HepG2 (cell line): Measurements from ENCODE around the gene TTC31. TPM values are rescaled to one million over a fixed set of nuclear protein-coding genes. Genes with fewer than 3 reads are reported as not detected.
A peak's percentile ranks its signal among the peaks of the same experiment; 100 is the strongest.

ENCODE experiments used
- ETS1 ChIP-seq: sonication (generic); formaldehyde crosslinking; IDR thresholded peaks from 2 replicates; pipeline ENCODE4 v1.4.0; 2020; ENCODE audit warnings: missing genetic modification reagents
- MXD3 ChIP-seq: IDR thresholded peaks from 2 replicates; pipeline ENCODE4 v1.6.1; 2016; ENCODE audit warnings: mild to moderate bottlenecking, missing biosample characterization, missing genetic modification reagents
- NR2F1 ChIP-seq, 2 experiments: fragments of 450-650 bp in 1 of 2; formaldehyde crosslinking in 1 of 2; IDR thresholded peaks; 2 replicates each; pipeline versions ENCODE4 v1.5.0 to v1.6.1; 2016 to 2020; ENCODE audit warnings: mild to moderate bottlenecking in 1 of 2, missing compliant biosample characterization in 1 of 2, missing genetic modification reagents in 1 of 2, moderate library complexity in 1 of 2
- TRIM22 ChIP-seq: fragments of 450-650 bp; IDR thresholded peaks from 2 replicates; pipeline ENCODE4 v1.6.1; 2017
- UBTF ChIP-seq: sonication (generic); formaldehyde crosslinking; IDR thresholded peaks from 2 replicates; pipeline ENCODE4 v1.4.0; 2020; ENCODE audit warnings: mild to moderate bottlenecking, missing genetic modification reagents
- ZBTB3 ChIP-seq: sonication (generic); formaldehyde crosslinking; IDR thresholded peaks from 2 replicates; pipeline ENCODE4 v1.4.0; 2020; ENCODE audit warnings: low read depth, mild to moderate bottlenecking, moderate library complexity, missing genetic modification reagents, borderline replicate concordance
- ZHX1 ChIP-seq: sonication (generic); formaldehyde crosslinking; IDR thresholded peaks from 2 replicates; pipeline ENCODE4 v1.8.1; 2022; ENCODE audit warnings: low read depth, mild to moderate bottlenecking, missing genetic modification reagents
- ZKSCAN1 ChIP-seq: fragments of 150-350 bp; IDR thresholded peaks from 2 replicates; pipeline ENCODE4 v1.6.1; 2014; ENCODE audit warnings: low read length
- ZNF513 ChIP-seq: sonication (generic); formaldehyde crosslinking; conservative IDR thresholded peaks from 2 replicates; pipeline ENCODE4 v1.5.0; 2020; ENCODE audit warnings: missing genetic modification reagents
- ZNF737 ChIP-seq: sonication (generic); formaldehyde crosslinking; IDR thresholded peaks from 2 replicates; pipeline ENCODE4 v1.5.0; 2020; ENCODE audit warnings: missing genetic modification reagents, mild to moderate bottlenecking, borderline replicate concordance
- ZSCAN31 ChIP-seq: sonication (generic); formaldehyde crosslinking; IDR thresholded peaks from 2 replicates; pipeline ENCODE4 v1.5.0; 2020; ENCODE audit warnings: low read depth, mild to moderate bottlenecking, missing genetic modification reagents
- polyA plus RNA-seq, 8 experiments: library from polyadenylated mRNA; depleted of rRNA in 3 of 8; stranded (reverse) in 7 of 8; unstranded in 1 of 8; fragments of >200 nt; fragmentation: Illumina TruSeq in 4 of 8; extraction: Trizol in 4 of 8; gene quantifications; 2 replicates each; pipeline versions ENCODE4 v1.2.1 to v1.2.3, GENCODE V29; 2011 to 2016; ENCODE audit warnings: low read depth in 4 of 8, missing spikeins in 1 of 8, mixed read lengths in 1 of 8; ENCODE audit not compliant: insufficient read depth in 1 of 8
- total RNA-seq, 5 experiments: library from RNA; depleted of rRNA; stranded (reverse); fragments of >200 nt; fragmentation: Illumina TruSeq; extraction: Trizol; gene quantifications; 2 replicates each; pipeline ENCODE4 v1.2.3, GENCODE V29; 2016; ENCODE audit warnings: low read depth in 1 of 5
- TF ChIP-seq, protein P1 (sequence below): sonication (generic); formaldehyde crosslinking; IDR thresholded peaks from 2 replicates; pipeline ENCODE4 v1.8.0; 2022; ENCODE audit warnings: missing genetic modification reagents, mild to moderate bottlenecking, moderate library complexity, borderline replicate concordance
- TF ChIP-seq, protein P2 (sequence below): IDR thresholded peaks from 2 replicates; pipeline ENCODE4 v1.6.1; 2018; ENCODE audit warnings: missing genetic modification reagents, mild to moderate bottlenecking, missing compliant biosample characterization

Gene TTC31
- total and polyA plus RNA-seq, 2 of the 13 experiments (the other 11 are each of a cell fraction or from before 2014, with no cell fraction given) = 28.3 to 39.5 TPM

- TF ChIP-seq TRIM22 = no peak
- TF ChIP-seq NR2F1 (CRISPR knock-in tag; IDR thresholded peaks at IDR 0.05) = peak; percentile 4 to 19; a peak in 1 of 4 replicates
- TF ChIP-seq, protein P1, sequence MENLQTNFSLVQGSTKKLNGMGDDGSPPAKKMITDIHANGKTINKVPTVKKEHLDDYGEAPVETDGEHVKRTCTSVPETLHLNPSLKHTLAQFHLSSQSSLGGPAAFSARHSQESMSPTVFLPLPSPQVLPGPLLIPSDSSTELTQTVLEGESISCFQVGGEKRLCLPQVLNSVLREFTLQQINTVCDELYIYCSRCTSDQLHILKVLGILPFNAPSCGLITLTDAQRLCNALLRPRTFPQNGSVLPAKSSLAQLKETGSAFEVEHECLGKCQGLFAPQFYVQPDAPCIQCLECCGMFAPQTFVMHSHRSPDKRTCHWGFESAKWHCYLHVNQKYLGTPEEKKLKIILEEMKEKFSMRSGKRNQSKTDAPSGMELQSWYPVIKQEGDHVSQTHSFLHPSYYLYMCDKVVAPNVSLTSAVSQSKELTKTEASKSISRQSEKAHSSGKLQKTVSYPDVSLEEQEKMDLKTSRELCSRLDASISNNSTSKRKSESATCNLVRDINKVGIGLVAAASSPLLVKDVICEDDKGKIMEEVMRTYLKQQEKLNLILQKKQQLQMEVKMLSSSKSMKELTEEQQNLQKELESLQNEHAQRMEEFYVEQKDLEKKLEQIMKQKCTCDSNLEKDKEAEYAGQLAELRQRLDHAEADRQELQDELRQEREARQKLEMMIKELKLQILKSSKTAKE = no peak
- 0 out of 2 replicates have a peak, but pooled peaks have one; percentile 79 for TF ChIP-seq ZBTB3 (CRISPR knock-in tag)
- TF ChIP-seq, protein P2, sequence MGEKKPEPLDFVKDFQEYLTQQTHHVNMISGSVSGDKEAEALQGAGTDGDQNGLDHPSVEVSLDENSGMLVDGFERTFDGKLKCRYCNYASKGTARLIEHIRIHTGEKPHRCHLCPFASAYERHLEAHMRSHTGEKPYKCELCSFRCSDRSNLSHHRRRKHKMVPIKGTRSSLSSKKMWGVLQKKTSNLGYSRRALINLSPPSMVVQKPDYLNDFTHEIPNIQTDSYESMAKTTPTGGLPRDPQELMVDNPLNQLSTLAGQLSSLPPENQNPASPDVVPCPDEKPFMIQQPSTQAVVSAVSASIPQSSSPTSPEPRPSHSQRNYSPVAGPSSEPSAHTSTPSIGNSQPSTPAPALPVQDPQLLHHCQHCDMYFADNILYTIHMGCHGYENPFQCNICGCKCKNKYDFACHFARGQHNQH (CRISPR knock-in tag) = peak; percentile 97
- TF ChIP-seq ZHX1 (CRISPR knock-in tag) = peak; percentile 74; the same call in 1 of the 2 replicates
- peak; percentile 91 for TF ChIP-seq UBTF (CRISPR knock-in tag)
- no peak for TF ChIP-seq ETS1 (CRISPR knock-in tag)
- TF ChIP-seq ZKSCAN1 = peak; percentile 43; the same call in 1 of the 2 replicates
- peak; percentile 68 for TF ChIP-seq MXD3 (CRISPR knock-in tag)
- TF ChIP-seq ZNF513 (CRISPR knock-in tag) = no peak
- TF ChIP-seq ZNF737 (CRISPR knock-in tag) = no peak
- peak; percentile 95 for TF ChIP-seq ZSCAN31 (CRISPR knock-in tag)
Measured at GRCh38 chr2:74454654-74455511, 28.0 kb upstream of the TTC31 start, which contains the start of gene INO80B (continued).
